ENCODE results near the gene USP24. TPM values are rescaled to one million over a fixed set of nuclear protein-coding genes. Genes with fewer than 3 reads are reported as not detected.

USP24 gene
- polyA plus RNA-seq, 6 donors from 2014 or later = 4.6 to 15.2 (median 8.5) TPM

- H3K4me1 Mint-ChIP-seq = no peaks in the 10 kb centered on the region
- DNase-seq = no peak
- H3K36me3 Mint-ChIP-seq = peaks cover 53 to 57% of the 10 kb centered on the region in 2 donors
- no peaks in the 10 kb centered on the region for H3K27me3 Mint-ChIP-seq
- no peak for ATAC-seq (ENCODE audit: low read depth in 2 of 2)
- peak overlapping the region in 1 of 6 donors; percentile 59 for H3K27ac Mint-ChIP-seq
- no peak overlapping the region for H3K4me3 Mint-ChIP-seq
- no peaks in the 10 kb centered on the region for H3K9me3 Mint-ChIP-seq
Measured at GRCh38 chr1:55074455-55074854, 140.7 kb downstream of the USP24 start.

- no peaks in the 10 kb centered on the region for H3K27me3 Mint-ChIP-seq
- no peaks in the 10 kb centered on the region for H3K4me1 Mint-ChIP-seq
- peak overlapping the region in 3 of 6 donors; percentile 39 to 46 (median 40) for H3K27ac Mint-ChIP-seq
- ATAC-seq (ENCODE audit: low read depth in 2 of 2) (no peak), DNase-seq (no peak)
- H3K4me3 Mint-ChIP-seq = no peak overlapping the region
- peaks cover 56 to 60% of the 10 kb centered on the region in 2 donors for H3K36me3 Mint-ChIP-seq
- no peaks in the 10 kb centered on the region for H3K9me3 Mint-ChIP-seq
Measured at GRCh38 chr1:55073187-55073916, 141.8 kb downstream of the USP24 start.

GRCh38 chr1:55071477-55071876, 143.7 kb downstream of the USP24 start:
- Mint-ChIP-seq H3K27me3 (no peaks in the 10 kb centered on the region), H3K36me3 (peaks cover 57 to 59% of the 10 kb centered on the region in 2 donors), H3K9me3 (no peaks in the 10 kb centered on the region), H3K4me3 (no peak overlapping the region), H3K27ac (peak overlapping the region in 1 of 6 donors; percentile 83), H3K4me1 (peaks cover 0 to 3% (median 0%) of the 10 kb centered on the region in 3 donors)
- no peak for DNase-seq
- ATAC-seq (ENCODE audit: low read depth in 2 of 2) = no peak

GRCh38 chr1:55070293-55071164, 144.6 kb downstream of the USP24 start:
- no peak for ATAC-seq (ENCODE audit: low read depth in 2 of 2)
- Mint-ChIP-seq H3K4me1 (peaks cover 0 to 3% (median 0%) of the 10 kb centered on the region in 3 donors), H3K4me3 (peak overlapping the region in 2 of 8 donors; percentile 30 to 44), H3K27me3 (no peaks in the 10 kb centered on the region), H3K27ac (peak overlapping the region in 4 of 6 donors; percentile 15 to 75 (median 58)), H3K36me3 (peaks cover 57 to 59% of the 10 kb centered on the region in 2 donors), H3K9me3 (no peaks in the 10 kb centered on the region)
- no peak for DNase-seq

GRCh38 chr1:55069280-55069679, 145.9 kb downstream of the USP24 start:
- no peak for ATAC-seq (ENCODE audit: low read depth in 2 of 2)
- Mint-ChIP-seq H3K36me3 (peaks cover 50 to 59% of the 10 kb centered on the region in 2 donors), H3K27ac (peak overlapping the region in 3 of 6 donors; percentile 53 to 69 (median 63))

GRCh38 chr1:55068638-55069037, 146.5 kb downstream of the USP24 start:
- Mint-ChIP-seq H3K4me3 (no peak overlapping the region), H3K27me3 (no peaks in the 10 kb centered on the region), H3K36me3 (peaks cover 50 to 57% of the 10 kb centered on the region in 2 donors), H3K4me1 (peaks cover 0 to 3% (median 0%) of the 10 kb centered on the region in 3 donors), H3K9me3 (no peaks in the 10 kb centered on the region), H3K27ac (peak overlapping the region in 3 of 6 donors; percentile 4 to 58 (median 53))
- ATAC-seq (ENCODE audit: low read depth in 2 of 2) (no peak), DNase-seq (no peak)

More at GRCh38 chr1:55069280-55069679, 145.9 kb downstream of the USP24 start:
- Mint-ChIP-seq H3K4me1 (peaks cover 0 to 3% (median 0%) of the 10 kb centered on the region in 3 donors), H3K9me3 (no peaks in the 10 kb centered on the region), H3K27me3 (no peaks in the 10 kb centered on the region), H3K4me3 (no peak overlapping the region)
- no peak for DNase-seq

GRCh38 chr1:55067914-55068313, 147.2 kb downstream of the USP24 start:
- ATAC-seq (ENCODE audit: low read depth in 2 of 2) (no peak), DNase-seq (no peak)
- H3K36me3 Mint-ChIP-seq = peaks cover 49 to 53% of the 10 kb centered on the region in 2 donors
- no peaks in the 10 kb centered on the region for H3K27me3 Mint-ChIP-seq
- H3K4me3 Mint-ChIP-seq = no peak overlapping the region
- H3K9me3 Mint-ChIP-seq = no peaks in the 10 kb centered on the region
- H3K27ac Mint-ChIP-seq = no peak overlapping the region
- H3K4me1 Mint-ChIP-seq = peaks cover 0 to 3% (median 0%) of the 10 kb centered on the region in 3 donors

GRCh38 chr1:55067022-55067778, 148.0 kb downstream of the USP24 start:
- no peak for DNase-seq
- no peak for ATAC-seq (ENCODE audit: low read depth in 2 of 2)
- H3K9me3 Mint-ChIP-seq = no peaks in the 10 kb centered on the region
- H3K27ac Mint-ChIP-seq = peak overlapping the region in 3 of 6 donors; percentile 6 to 77 (median 61)
- H3K4me3 Mint-ChIP-seq = no peak overlapping the region
- H3K27me3 Mint-ChIP-seq = no peaks in the 10 kb centered on the region
- H3K36me3 Mint-ChIP-seq = peaks cover 42 to 46% of the 10 kb centered on the region in 2 donors
- peaks cover 0 to 3% (median 0%) of the 10 kb centered on the region in 3 donors for H3K4me1 Mint-ChIP-seq

- DNase-seq = no peak
- H3K27ac Mint-ChIP-seq = no peak overlapping the region
- peaks cover 32 to 35% of the 10 kb centered on the region in 2 donors for H3K36me3 Mint-ChIP-seq
- no peaks in the 10 kb centered on the region for H3K27me3 Mint-ChIP-seq
- H3K9me3 Mint-ChIP-seq = no peaks in the 10 kb centered on the region
- peaks cover 0 to 3% (median 0%) of the 10 kb centered on the region in 3 donors for H3K4me1 Mint-ChIP-seq
- no peak for ATAC-seq (ENCODE audit: low read depth in 2 of 2)
- H3K4me3 Mint-ChIP-seq = no peak overlapping the region
Measured at GRCh38 chr1:55065648-55066047, 149.5 kb downstream of the USP24 start.

GRCh38 chr1:55064861-55065263, 150.3 kb downstream of the USP24 start:
- H3K4me3 Mint-ChIP-seq = no peak overlapping the region
- no peak for DNase-seq
- H3K27me3 Mint-ChIP-seq = no peaks in the 10 kb centered on the region
- H3K36me3 Mint-ChIP-seq = peaks cover 24 to 27% of the 10 kb centered on the region in 2 donors
- H3K27ac Mint-ChIP-seq = peak overlapping the region in 2 of 6 donors; percentile 28 to 60
- ATAC-seq (ENCODE audit: low read depth in 2 of 2) = no peak
- H3K9me3 Mint-ChIP-seq = no peaks in the 10 kb centered on the region
- peaks cover 0 to 3% (median 0%) of the 10 kb centered on the region in 3 donors for H3K4me1 Mint-ChIP-seq

- DNase-seq = no peak
- Mint-ChIP-seq H3K36me3 (peaks cover 19 to 22% of the 10 kb centered on the region in 2 donors), H3K27ac (no peak overlapping the region), H3K4me1 (peaks cover 0 to 3% (median 0%) of the 10 kb centered on the region in 3 donors), H3K27me3 (no peaks in the 10 kb centered on the region), H3K4me3 (no peak overlapping the region), H3K9me3 (no peaks in the 10 kb centered on the region)
- ATAC-seq (ENCODE audit: low read depth in 2 of 2) = no peak
Measured at GRCh38 chr1:55064071-55064581, 151.0 kb downstream of the USP24 start.

- Mint-ChIP-seq H3K4me3 (no peak overlapping the region), H3K36me3 (peaks cover 14 to 17% of the 10 kb centered on the region in 2 donors), H3K9me3 (no peaks in the 10 kb centered on the region), H3K4me1 (peaks cover 0 to 3% (median 0%) of the 10 kb centered on the region in 3 donors), H3K27me3 (no peaks in the 10 kb centered on the region), H3K27ac (no peak overlapping the region)
- ATAC-seq (ENCODE audit: low read depth in 2 of 2) = no peak
- DNase-seq = no peak
Measured at GRCh38 chr1:55063577-55063942, 151.6 kb downstream of the USP24 start.
